Raji (cell line): Measurements from ENCODE around the gene TEX50.

ENCODE experiments used
- POLR2A ChIP-seq: IDR thresholded peaks from 2 replicates; pipeline ENCODE4 v1.6.1; 2011; ENCODE audit warnings: low read depth, low read length, control low read depth; ENCODE audit not compliant: insufficient read depth

TEX50 gene

GRCh38 chr1:173661271-173661670 lies 26.1 kb downstream of the TEX50 start:
- no peak for TF ChIP-seq POLR2A

GRCh38 chr1:173661763-173662162 lies 26.6 kb downstream of the TEX50 start:
- TF ChIP-seq POLR2A, result no peak

GRCh38 chr1:173663159-173663558 lies 28.0 kb downstream of the TEX50 start:
- TF ChIP-seq POLR2A, result no peak

GRCh38 chr1:173666646-173667045 lies 31.5 kb downstream of the TEX50 start:
- no peak for TF ChIP-seq POLR2A

GRCh38 chr1:173669491-173669941 lies 34.4 kb downstream of the TEX50 start, which contains the start of gene ANKRD45:
ANKRD45 (minus strand) TSS chr1:173669851; CDS start chr1:173659418, 10,433 bp downstream.
- TF ChIP-seq POLR2A, result no peak

- no peak for TF ChIP-seq POLR2A
Measured at GRCh38 chr1:173682184-173682583, 47.0 kb downstream of the TEX50 start.
